Measurements from ENCODE around the gene XPNPEP2.

DNA sequence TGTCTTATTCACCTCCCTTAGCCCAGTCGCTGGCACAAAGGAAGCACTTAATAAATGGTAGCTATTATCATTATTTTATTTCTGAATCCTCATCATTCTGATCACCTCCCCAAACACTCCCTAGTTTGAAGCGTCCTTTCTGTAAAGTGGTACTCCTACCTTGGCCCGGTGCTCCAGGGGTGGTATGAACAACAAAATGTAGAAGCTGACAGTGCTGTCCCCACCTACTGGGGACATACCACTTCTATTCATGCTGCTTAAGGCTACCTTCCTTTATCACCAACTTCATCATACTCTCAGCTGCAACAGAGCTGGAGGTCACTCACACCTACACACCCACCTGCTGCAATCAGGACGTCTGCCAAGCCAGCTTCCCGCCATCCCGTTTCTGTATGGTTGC lies 43.2 kb upstream of the XPNPEP2 start:
- TF ChIP-seq TAF1 (IDR thresholded peaks at IDR 0.05; ENCODE audit: low read depth) (no peak), ZBTB7A (IDR thresholded peaks at IDR 0.05; ENCODE audit: low read depth) (no peak), RAD21 (IDR thresholded peaks at IDR 0.05; ENCODE audit: low read depth) (no peak), MAX (IDR thresholded peaks at IDR 0.05) (no peak), YY1 (IDR thresholded peaks at IDR 0.05; ENCODE audit: low read depth) (no peak), EP300 (IDR thresholded peaks at IDR 0.05; ENCODE audit: borderline replicate concordance) (no peak), TEAD4 (IDR thresholded peaks at IDR 0.05) (no peak), CEBPB (IDR thresholded peaks at IDR 0.05) (no peak), TCF12 (IDR thresholded peaks at IDR 0.05; ENCODE audit: low read depth) (no peak), NFIC (IDR thresholded peaks at IDR 0.05) (no peak)
- TF ChIP-seq, protein P1, sequence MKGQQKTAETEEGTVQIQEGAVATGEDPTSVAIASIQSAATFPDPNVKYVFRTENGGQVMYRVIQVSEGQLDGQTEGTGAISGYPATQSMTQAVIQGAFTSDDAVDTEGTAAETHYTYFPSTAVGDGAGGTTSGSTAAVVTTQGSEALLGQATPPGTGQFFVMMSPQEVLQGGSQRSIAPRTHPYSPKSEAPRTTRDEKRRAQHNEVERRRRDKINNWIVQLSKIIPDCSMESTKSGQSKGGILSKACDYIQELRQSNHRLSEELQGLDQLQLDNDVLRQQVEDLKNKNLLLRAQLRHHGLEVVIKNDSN (IDR thresholded peaks at IDR 0.05), result no peak
